OCI-LY3 (cell line): ENCODE measurements around the gene NUFIP2.

ENCODE experiments used
- H2AFZ ChIP-seq: fragments of 200-600, 300-600 bp; shearing (Covaris generic); 2 replicates; pipeline ENCODE4 v1.6.0; 2014; ENCODE audit warnings: antibody characterized with exemption, low read depth, low read length
- H3K27ac ChIP-seq: fragments of 200-600, 300-600 bp; sonication (generic); 2 replicates; pipeline ENCODE4 v1.5.1; 2014; ENCODE audit warnings: mild to moderate bottlenecking, low read length, moderate library complexity, mixed read lengths
- H3K27me3 ChIP-seq: fragments of 200-600, 300-600 bp; sonication (generic); 2 replicates; pipeline ENCODE4 v1.6.1; 2014; ENCODE audit warnings: low read depth, low read length, mixed read lengths
- H3K36me3 ChIP-seq: fragments of 200-600, 300-600 bp; sonication (generic); replicated peaks from 2 replicates; pipeline ENCODE3; 2014; ENCODE audit warnings: low read depth, low read length, mixed read lengths
- H3K4me1 ChIP-seq: fragments of 300-600, 200-600 bp; sonication (generic); 2 replicates; pipeline ENCODE4 v1.6.1; 2014; ENCODE audit warnings: low read length, mixed read lengths
- H3K4me2 ChIP-seq: fragments of 200-600, 300-600 bp; sonication (generic); 2 replicates; pipeline ENCODE4 v1.6.1; 2014; ENCODE audit warnings: low read length, mixed read lengths
- H3K4me3 ChIP-seq: fragments of 300-600, 200-600 bp; sonication (generic); 2 replicates; pipeline ENCODE4 v1.5.1; 2014; ENCODE audit warnings: antibody characterized with exemption, mild to moderate bottlenecking, low read length, moderate library complexity
- H3K79me2 ChIP-seq: fragments of 300-600, 200-600 bp; shearing (Covaris generic); 2 replicates; pipeline ENCODE4 v1.6.1; 2014; ENCODE audit warnings: mild to moderate bottlenecking, low read length, mixed read lengths
- H3K9ac ChIP-seq: fragments of 300-600, 200-600 bp; shearing (Covaris generic); 2 replicates; pipeline ENCODE4 v1.6.0; 2014; ENCODE audit warnings: mild to moderate bottlenecking, low read length, moderate library complexity
- H3K9me3 ChIP-seq: fragments of 200-600, 300-600 bp; shearing (Covaris generic); 2 replicates; pipeline ENCODE4 v1.6.1; 2014; ENCODE audit warnings: low read length, mixed read lengths; ENCODE audit not compliant: insufficient read depth
- H4K20me1 ChIP-seq: fragments of 200-600, 300-600 bp; sonication (generic); 2 replicates; pipeline ENCODE4 v1.6.1; 2016; ENCODE audit warnings: low read length, mixed read lengths; ENCODE audit not compliant: insufficient read depth
- EZH2phosphoT487 ChIP-seq: fragments of 200-600 bp; shearing (Covaris generic); IDR thresholded peaks from 2 replicates; pipeline ENCODE4 v1.6.1; 2018; ENCODE audit warnings: antibody characterized with exemption, mixed run types, low read depth
- TF ChIP-seq, protein P1 (sequence below): fragments of 200-600, 300-600 bp; sonication (generic); IDR thresholded peaks from 2 replicates; pipeline ENCODE4 v1.5.1; 2014; ENCODE audit warnings: antibody characterized with exemption, low read length, low read depth

Gene NUFIP2

DNA sequence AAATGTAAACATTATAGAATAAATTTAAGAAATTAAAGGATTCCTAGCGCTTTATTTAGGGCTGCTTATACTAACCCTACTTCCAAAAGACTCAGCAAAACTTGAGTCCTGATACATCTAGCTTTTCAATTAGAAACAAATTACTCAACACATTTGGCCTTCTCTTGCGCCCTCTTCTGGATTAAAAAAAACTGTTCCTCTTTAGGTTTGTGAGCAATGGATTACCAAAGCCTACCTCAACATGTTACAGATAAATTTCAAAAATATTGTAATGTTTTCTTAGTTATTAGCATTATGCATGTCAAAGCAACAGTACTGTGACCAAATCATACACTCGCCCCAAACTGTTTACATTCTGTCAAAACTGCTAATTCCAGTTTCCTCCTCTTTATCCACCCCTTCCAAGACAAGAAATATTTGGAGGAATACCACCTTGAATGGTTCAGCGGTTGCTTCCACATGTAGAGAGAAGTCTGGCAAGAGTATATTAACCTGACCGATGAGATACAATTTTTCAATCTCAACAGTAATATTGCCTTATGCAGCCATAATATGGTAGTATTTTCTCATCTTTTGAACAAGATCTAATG is 2.7 kb downstream of the NUFIP2 start:
- Histone ChIP-seq H3K4me1 (peaks cover 8% of the 10 kb centered on the region; the same call in 1 of the 2 replicates), H2AFZ (no peak overlapping the region), H3K9ac (peak overlapping the region; percentile 99), H4K20me1 (peaks cover 58% of the 10 kb centered on the region), H3K27ac (peak overlapping the region; percentile 95), H3K27me3 (no peaks in the 10 kb centered on the region), H3K4me2 (peak overlapping the region; percentile 94), H3K4me3 (peak overlapping the region; percentile 97), H3K9me3 (no peaks in the 10 kb centered on the region), H3K79me2 (peaks cover 76% of the 10 kb centered on the region), H3K36me3 (peaks cover 42% of the 10 kb centered on the region)
- no peak for TF ChIP-seq EZH2phosphoT487
- TF ChIP-seq, protein P1, sequence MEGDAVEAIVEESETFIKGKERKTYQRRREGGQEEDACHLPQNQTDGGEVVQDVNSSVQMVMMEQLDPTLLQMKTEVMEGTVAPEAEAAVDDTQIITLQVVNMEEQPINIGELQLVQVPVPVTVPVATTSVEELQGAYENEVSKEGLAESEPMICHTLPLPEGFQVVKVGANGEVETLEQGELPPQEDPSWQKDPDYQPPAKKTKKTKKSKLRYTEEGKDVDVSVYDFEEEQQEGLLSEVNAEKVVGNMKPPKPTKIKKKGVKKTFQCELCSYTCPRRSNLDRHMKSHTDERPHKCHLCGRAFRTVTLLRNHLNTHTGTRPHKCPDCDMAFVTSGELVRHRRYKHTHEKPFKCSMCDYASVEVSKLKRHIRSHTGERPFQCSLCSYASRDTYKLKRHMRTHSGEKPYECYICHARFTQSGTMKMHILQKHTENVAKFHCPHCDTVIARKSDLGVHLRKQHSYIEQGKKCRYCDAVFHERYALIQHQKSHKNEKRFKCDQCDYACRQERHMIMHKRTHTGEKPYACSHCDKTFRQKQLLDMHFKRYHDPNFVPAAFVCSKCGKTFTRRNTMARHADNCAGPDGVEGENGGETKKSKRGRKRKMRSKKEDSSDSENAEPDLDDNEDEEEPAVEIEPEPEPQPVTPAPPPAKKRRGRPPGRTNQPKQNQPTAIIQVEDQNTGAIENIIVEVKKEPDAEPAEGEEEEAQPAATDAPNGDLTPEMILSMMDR: peak; percentile 77

DNA sequence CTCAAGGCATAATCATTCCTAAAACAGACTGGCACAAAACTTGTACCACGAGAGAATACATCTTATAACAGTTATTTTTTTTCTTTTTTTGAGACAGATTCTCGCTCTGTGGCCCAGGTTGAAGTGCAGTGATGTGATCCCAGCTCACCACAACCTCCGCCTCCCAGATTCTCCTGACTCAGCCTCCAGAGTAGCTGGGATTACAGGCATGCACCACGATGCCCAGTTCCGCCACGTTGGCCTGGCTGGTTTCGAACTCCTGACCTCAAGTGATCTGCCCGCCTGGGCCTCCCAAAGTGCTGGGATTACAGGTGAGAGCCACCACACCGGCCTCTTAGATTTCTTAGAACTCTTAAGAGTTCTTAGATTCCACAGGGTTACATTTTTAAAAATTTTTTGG is 4.1 kb downstream of the NUFIP2 start:
- H3K9me3 ChIP-seq: no peaks in the 10 kb centered on the region
- H3K27me3 ChIP-seq: no peaks in the 10 kb centered on the region
- no peak overlapping the region for H3K4me2 ChIP-seq
- H3K4me1 ChIP-seq: peaks cover 6% of the 10 kb centered on the region; the same call in 1 of the 2 replicates
- H3K27ac ChIP-seq: no peak overlapping the region
- no peak overlapping the region for H3K4me3 ChIP-seq
- no peak overlapping the region for H3K9ac ChIP-seq
- peaks cover 90% of the 10 kb centered on the region for H3K79me2 ChIP-seq
- TF ChIP-seq, protein P1: no peak
- no peak for TF ChIP-seq EZH2phosphoT487
- peaks cover 53% of the 10 kb centered on the region for H3K36me3 ChIP-seq
- no peak overlapping the region for H2AFZ ChIP-seq
- peaks cover 70% of the 10 kb centered on the region for H4K20me1 ChIP-seq

DNA sequence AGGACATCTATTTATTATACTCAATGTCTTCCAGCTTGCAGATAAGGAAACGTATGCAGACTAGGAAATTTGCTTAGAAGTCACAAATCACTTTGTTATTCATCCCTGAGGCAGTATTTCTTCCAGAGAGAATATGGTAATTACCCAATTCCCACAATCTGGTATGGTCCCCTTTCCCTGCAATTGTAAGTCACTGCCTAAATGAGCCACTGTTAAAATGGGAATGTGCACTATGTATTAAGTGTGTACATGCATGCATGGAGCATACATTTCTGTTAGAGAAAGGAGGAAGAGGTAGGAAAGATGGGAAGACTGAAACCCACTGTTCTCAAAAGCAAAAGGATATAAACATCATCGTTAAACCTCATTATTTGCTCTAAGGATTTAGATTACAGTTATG is 10.0 kb downstream of the NUFIP2 start:
- H3K4me2 ChIP-seq: no peak overlapping the region

DNA sequence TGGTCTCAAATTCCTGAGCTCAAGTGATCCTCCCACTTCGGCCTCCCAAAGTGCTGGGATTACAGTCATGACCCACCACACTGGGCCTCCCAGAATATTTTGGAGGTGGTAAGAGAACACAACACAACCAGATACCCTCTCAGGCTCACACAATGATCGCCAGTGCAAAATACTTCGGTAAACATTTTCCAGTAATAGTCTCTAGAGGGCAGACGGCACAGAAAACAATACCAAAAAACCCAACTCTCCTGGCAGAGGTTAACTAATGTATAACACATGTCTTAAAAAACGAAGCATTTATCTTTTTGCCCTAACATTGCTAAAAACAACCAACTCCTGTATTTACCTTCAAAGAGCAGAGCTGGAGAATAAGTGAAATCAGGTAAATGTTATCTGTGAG is 10.5 kb downstream of the NUFIP2 start:
- Histone ChIP-seq H3K9ac (no peak overlapping the region), H3K4me3 (no peak overlapping the region), H3K36me3 (peaks cover 78% of the 10 kb centered on the region), H3K4me2 (no peak overlapping the region), H3K27me3 (no peaks in the 10 kb centered on the region), H2AFZ (no peak overlapping the region), H3K79me2 (peaks cover 100% of the 10 kb centered on the region), H3K9me3 (no peaks in the 10 kb centered on the region), H4K20me1 (peaks cover 89% of the 10 kb centered on the region), H3K4me1 (no peaks in the 10 kb centered on the region), H3K27ac (no peak overlapping the region)
- no peak for TF ChIP-seq EZH2phosphoT487
- TF ChIP-seq, protein P1: peak; percentile 8; the same call in 1 of the 2 replicates

More for the DNA sequence above, 10.0 kb downstream of the NUFIP2 start:
- Histone ChIP-seq H4K20me1 (peaks cover 89% of the 10 kb centered on the region), H3K79me2 (peaks cover 100% of the 10 kb centered on the region), H3K27ac (no peak overlapping the region), H3K9ac (no peak overlapping the region), H3K9me3 (no peaks in the 10 kb centered on the region), H2AFZ (no peak overlapping the region), H3K4me1 (no peaks in the 10 kb centered on the region), H3K27me3 (no peaks in the 10 kb centered on the region), H3K36me3 (peaks cover 78% of the 10 kb centered on the region), H3K4me3 (no peak overlapping the region)
- TF ChIP-seq, protein P1: no peak
- TF ChIP-seq EZH2phosphoT487: no peak
